Ovary (tissue), 9 donors: ENCODE results near the gene PSMB8. TPM values are rescaled to one million over a fixed set of nuclear protein-coding genes. Genes with fewer than 3 reads are reported as not detected.
A peak's percentile ranks its signal among the peaks of the same experiment; 100 is the strongest.

ENCODE experiments used
- DNase-seq, 5 donors: peaks; one replicate each; pipeline ENCODE4 v3.0.0-alpha.2; 2019 to 2020
- H3K27ac ChIP-seq, 2 donors: fragments of 200-600 bp; one replicate each; pipeline versions ENCODE4 v1.5.1 to v1.8.0; 2019 to 2022
- H3K27me3 ChIP-seq: fragments of 200-600 bp; one replicate; pipeline ENCODE4 v1.8.0; 2022
- H3K36me3 ChIP-seq: fragments of 200-600 bp; sonication (generic); one replicate; pipeline ENCODE4 v1.5.1; 2019
- H3K4me1 ChIP-seq: one replicate; pipeline ENCODE4 v1.8.1; 2013; ENCODE audit warnings: mild to moderate bottlenecking, moderate library complexity; ENCODE audit not compliant: insufficient read depth
- H3K4me3 ChIP-seq: fragments of 200-600 bp; sonication (generic); one replicate; pipeline ENCODE4 v1.5.1; 2017
- H3K9me3 ChIP-seq, 2 donors: fragments of 200-600 bp in 1 of 2; sonication (generic) in 1 of 2; one replicate each; pipeline versions ENCODE4 v1.5.1 to v1.8.1; 2013 to 2019; ENCODE audit warnings: mild to moderate bottlenecking in 1 of 2, moderate library complexity in 1 of 2
- EP300 ChIP-seq: sonication (generic); formaldehyde crosslinking; IDR thresholded peaks from one replicate; pipeline ENCODE4 v1.6.1; 2017; ENCODE audit warnings: antibody characterized with exemption
- POLR2A ChIP-seq: fragments of 450-650 bp; IDR thresholded peaks from one replicate; pipeline ENCODE4 v1.6.1; 2017; ENCODE audit warnings: antibody characterized with exemption, mild to moderate bottlenecking, moderate library complexity
- WGBS, 3 donors: extraction: QIAGEN DNeasy Blood & Tissue Kit in 1 of 3; methylation state at CpG; one replicate each; pipeline versions ENCODE4 v1.1.5 to v1.1.7; 2013 to 2017; 5-methylcytosine and 5-hydroxymethylcytosine counted together
- intact Hi-C, 4 donors: fragments of 100-400 bp; cut with DNase I; formaldehyde crosslinking; loops; one replicate each; pipeline versions ENCODE4 v1.11.0 to v1.15.1; 2022 to 2023
- polyA plus RNA-seq, 2 donors: library from polyadenylated mRNA; stranded (reverse); fragments of 200-250 nt in 1 of 2; fragments of 350-450 nt in 1 of 2; fragmentation: Illumina TruSeq in 1 of 2; extraction: RNeasy Lipid Tissue Mini Kit (QIAGEN cat#74804) in 1 of 2; gene quantifications; one replicate each; pipeline ENCODE4 v1.2.3, GENCODE V29; 2013 to 2014
- total RNA-seq, 7 donors: library from RNA; depleted of rRNA in 2 of 7; stranded (reverse); fragments of >200 nt in 2 of 7; fragmentation: NEBNext Ultra II Directional in 3 of 7; extraction: Animal tissue kit (Norgen Biotek cat#: 25700) in 3 of 7; gene quantifications; one replicate each; pipeline versions ENCODE4 v1.1.0 to v1.2.4, GENCODE V29; 2016 to 2023
- TF ChIP-seq, protein P1 (sequence below), 3 donors: fragments of 450-650 bp in 2 of 3; fragments of 200-600 bp in 1 of 3; IDR thresholded peaks; one replicate each; pipeline versions ENCODE4 v1.5.1 to v1.8.0; 2016 to 2022; ENCODE audit warnings: antibody characterized with exemption in 3 of 3, mild to moderate bottlenecking in 1 of 3
- donor health status: DM: no; HTN: no; CAD: no; lungs with moderate emphysema.
- donor health status: DM: no; HTN: no; CAD: no.
- donor health status: Bipolar disorder and iron deficiency.
- donor health status: DM: yes; HTN: yes; CAD: no.
- donor health status: DM: no; HTN: no; CAD: no.
- donor health status: DM: yes; HTN: yes; CAD: no.

Gene PSMB8
- total and polyA plus RNA-seq, 9 donors: 28.9 to 103 (median 38.0) TPM

- peak overlapping the region; percentile 94 for H3K4me3 ChIP-seq
- H3K27me3 ChIP-seq: no peaks in the 10 kb centered on the region
- peak in 4 of 5 donors; percentile 39 to 63 (median 54) for DNase-seq
- H3K27ac ChIP-seq: peak overlapping the region; percentile 98
- WGBS, 3 donors: 0 to 1% (median 0%) methylated on average over 25 to 41 of the region's 41 CpGs
- TF ChIP-seq POLR2A (no peak), EP300 (no peak)
- TF ChIP-seq, protein P1, sequence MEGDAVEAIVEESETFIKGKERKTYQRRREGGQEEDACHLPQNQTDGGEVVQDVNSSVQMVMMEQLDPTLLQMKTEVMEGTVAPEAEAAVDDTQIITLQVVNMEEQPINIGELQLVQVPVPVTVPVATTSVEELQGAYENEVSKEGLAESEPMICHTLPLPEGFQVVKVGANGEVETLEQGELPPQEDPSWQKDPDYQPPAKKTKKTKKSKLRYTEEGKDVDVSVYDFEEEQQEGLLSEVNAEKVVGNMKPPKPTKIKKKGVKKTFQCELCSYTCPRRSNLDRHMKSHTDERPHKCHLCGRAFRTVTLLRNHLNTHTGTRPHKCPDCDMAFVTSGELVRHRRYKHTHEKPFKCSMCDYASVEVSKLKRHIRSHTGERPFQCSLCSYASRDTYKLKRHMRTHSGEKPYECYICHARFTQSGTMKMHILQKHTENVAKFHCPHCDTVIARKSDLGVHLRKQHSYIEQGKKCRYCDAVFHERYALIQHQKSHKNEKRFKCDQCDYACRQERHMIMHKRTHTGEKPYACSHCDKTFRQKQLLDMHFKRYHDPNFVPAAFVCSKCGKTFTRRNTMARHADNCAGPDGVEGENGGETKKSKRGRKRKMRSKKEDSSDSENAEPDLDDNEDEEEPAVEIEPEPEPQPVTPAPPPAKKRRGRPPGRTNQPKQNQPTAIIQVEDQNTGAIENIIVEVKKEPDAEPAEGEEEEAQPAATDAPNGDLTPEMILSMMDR (IDR thresholded peaks at IDR 0.05): no peak
- no peaks in the 10 kb centered on the region for H3K9me3 ChIP-seq
- intact Hi-C loops: loop anchor here in 1 of 4 donors (2.0 kb wide), 1 partner anchor 14 kb away; the partner anchor contains the start of gene TAP2
- no peaks in the 10 kb centered on the region for H3K36me3 ChIP-seq
- H3K4me1 ChIP-seq: peaks cover 10% of the 10 kb centered on the region
Measured at GRCh38 chr6:32852844-32853540, 9.1 kb upstream of the PSMB8 start.

DNA sequence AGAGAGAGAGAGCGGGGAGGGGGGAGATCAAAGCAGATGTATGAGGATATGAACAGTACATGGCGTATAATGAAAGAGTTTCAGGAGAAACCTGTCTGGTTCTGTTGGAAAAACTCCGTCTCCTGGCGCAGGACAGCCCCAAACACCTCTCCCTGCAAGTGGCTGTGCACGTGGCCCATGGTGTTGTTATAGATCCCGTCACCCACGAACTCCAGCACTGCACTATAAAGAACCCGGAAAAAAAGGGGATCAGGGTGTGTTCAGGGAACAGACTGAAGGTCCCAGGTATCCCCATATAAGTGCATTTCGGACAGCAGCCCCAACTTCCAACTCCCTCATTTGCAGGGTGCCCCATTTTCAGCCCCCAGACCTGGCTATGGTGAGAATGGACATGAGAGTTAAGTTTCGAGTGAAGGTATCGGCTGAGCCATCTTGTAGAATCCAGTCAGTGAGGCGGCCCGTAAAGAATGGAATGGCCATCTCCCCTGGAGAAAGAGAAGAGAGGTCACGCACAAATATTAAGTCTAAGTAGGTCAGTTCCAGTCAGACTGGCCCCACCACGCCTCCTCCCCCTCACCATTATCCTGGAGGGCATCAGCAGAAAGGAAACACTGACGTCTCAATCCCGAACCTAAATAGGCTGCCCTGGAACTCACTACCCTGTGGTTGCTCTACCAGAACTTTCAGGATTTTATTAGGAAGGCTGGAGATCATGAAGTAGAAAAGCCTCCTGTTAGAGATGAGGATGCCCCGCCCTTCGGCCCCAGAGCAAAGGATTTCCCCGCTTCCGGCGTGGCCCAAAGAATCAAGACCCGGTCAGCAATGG is 8.4 kb upstream of the PSMB8 start:
- DNase-seq: peak; percentile 40 to 60 (median 54)
- Histone ChIP-seq H3K9me3 (no peaks in the 10 kb centered on the region), H3K27me3 (no peaks in the 10 kb centered on the region), H3K4me1 (peaks cover 10% of the 10 kb centered on the region), H3K27ac (peak overlapping the region; percentile 98), H3K36me3 (no peaks in the 10 kb centered on the region), H3K4me3 (peak overlapping the region; percentile 94)
- TF ChIP-seq POLR2A (no peak), EP300 (no peak)
- TF ChIP-seq, protein P1 (IDR thresholded peaks at IDR 0.05): no peak
- intact Hi-C loops: loop anchor here in 1 of 4 donors (2.0 kb wide), 1 partner anchor 13 kb away; the partner anchor contains the start of gene TAP2
- 47 to 51% (median 50%) methylated on average over 23 of the region's 23 CpGs for WGBS, 3 donors

DNA sequence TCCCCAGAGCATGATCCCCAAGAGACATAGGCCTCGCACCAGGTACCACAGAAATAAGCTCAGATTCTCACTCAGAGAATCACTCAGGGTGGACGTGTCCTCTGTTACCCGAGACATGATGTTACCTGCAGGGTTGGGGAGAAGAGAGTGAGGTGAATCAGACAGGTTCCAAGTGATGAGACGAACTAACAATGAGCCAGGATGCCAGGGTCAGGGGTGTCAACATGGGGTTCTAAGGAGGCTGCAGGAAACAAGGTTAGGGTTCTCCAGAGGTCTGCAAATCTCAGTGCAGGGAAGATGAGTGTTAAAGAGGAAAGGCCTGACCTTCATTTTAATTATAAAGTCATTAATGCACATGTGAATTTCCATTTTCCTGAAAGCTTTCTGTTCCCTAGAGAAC is 7.2 kb upstream of the PSMB8 start:
- no peaks in the 10 kb centered on the region for H3K27me3 ChIP-seq
- WGBS, 3 donors: 90 to 97% (median 93%) methylated on average over 4 of the region's 4 CpGs
- H3K27ac ChIP-seq: no peak overlapping the region
- H3K4me1 ChIP-seq: peaks cover 10% of the 10 kb centered on the region
- H3K4me3 ChIP-seq: no peak overlapping the region
- intact Hi-C loops: no loop called here
- no peak for DNase-seq
- TF ChIP-seq EP300: no peak
- TF ChIP-seq POLR2A: no peak
- TF ChIP-seq, protein P1 (IDR thresholded peaks at IDR 0.05): no peak
- no peaks in the 10 kb centered on the region for H3K9me3 ChIP-seq
- no peaks in the 10 kb centered on the region for H3K36me3 ChIP-seq

DNA sequence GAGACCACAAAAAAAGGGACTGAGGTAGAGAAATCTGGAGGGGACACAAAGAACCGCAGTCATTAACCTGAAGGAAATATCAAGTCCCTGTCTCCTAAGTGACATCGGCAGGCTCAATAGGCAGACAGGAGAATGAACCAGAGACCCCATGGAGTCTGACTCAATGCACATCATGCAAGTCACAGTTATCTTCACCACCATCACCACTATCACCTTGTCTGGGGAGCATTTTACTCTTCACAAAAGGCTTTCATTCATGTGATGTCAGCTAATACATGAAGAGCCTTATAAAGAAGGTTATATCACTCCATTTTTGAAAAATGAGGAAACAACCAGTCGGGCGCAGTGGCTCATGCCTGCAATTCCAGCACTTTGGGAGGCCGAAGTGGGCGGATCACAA is 5.3 kb upstream of the PSMB8 start:
- no peaks in the 10 kb centered on the region for H3K9me3 ChIP-seq
- TF ChIP-seq POLR2A (no peak), EP300 (no peak)
- TF ChIP-seq, protein P1 (IDR thresholded peaks at IDR 0.05): no peak
- peaks cover 6% of the 10 kb centered on the region for H3K4me1 ChIP-seq
- no peak overlapping the region for H3K4me3 ChIP-seq
- intact Hi-C loops: no loop called here
- WGBS, 3 donors: 77 to 80% (median 78%) methylated on average over 6 of the region's 6 CpGs
- H3K27ac ChIP-seq: no peak overlapping the region
- no peak for DNase-seq
- H3K27me3 ChIP-seq: no peaks in the 10 kb centered on the region
- H3K36me3 ChIP-seq: no peaks in the 10 kb centered on the region
